Cerebellar cortex (tissue), 1 donor: ENCODE measurements around the gene WDR20.
"Not testable (repeated sequence)": the region's sequence is repeated elsewhere in the genome, so short reads cannot be mapped to it uniquely, and the experiment has no call there.

Source experiments
- DNase-seq: peaks from one replicate; pipeline ENCODE4 v3.0.0-alpha.2; 2015; ENCODE audit warnings: low spot score

Gene WDR20, protein sequence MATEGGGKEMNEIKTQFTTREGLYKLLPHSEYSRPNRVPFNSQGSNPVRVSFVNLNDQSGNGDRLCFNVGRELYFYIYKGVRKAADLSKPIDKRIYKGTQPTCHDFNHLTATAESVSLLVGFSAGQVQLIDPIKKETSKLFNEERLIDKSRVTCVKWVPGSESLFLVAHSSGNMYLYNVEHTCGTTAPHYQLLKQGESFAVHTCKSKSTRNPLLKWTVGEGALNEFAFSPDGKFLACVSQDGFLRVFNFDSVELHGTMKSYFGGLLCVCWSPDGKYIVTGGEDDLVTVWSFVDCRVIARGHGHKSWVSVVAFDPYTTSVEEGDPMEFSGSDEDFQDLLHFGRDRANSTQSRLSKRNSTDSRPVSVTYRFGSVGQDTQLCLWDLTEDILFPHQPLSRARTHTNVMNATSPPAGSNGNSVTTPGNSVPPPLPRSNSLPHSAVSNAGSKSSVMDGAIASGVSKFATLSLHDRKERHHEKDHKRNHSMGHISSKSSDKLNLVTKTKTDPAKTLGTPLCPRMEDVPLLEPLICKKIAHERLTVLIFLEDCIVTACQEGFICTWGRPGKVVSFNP

DNA sequence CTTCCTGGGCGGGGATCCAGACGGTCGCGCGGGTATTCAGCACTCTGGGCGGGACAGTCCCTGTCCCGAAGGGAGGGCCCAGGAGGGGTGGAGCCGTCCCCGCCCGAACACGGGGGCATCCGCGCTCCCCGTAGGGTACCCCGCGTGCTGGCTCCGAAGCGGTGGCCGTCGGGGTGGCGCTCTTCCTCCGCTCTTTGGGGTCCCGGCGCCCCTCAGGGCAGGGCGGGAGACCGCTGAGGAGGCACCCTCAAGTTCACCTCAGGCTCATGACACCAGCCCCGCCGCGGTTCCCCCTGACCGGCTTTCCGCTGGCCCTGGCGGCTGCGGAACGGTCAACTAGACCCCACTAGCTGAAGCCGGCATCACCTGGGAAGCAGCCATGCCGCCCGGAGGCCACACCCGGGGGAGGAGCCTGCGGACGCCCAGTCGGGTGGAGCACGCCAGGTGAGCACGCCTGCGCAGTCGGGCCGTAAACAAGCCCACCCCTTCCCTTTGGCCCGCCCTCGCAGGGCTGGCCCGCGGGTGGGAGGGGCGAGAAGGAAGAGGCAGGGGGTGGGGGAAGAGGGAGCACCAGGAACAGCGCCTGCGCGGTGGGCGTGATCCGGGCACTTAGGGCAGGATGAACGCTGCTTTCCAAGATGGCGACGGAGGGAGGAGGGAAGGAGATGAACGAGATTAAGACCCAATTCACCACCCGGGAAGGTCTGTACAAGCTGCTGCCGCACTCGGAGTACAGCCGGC is at the start of gene WDR20:
Gene WDR20 (plus strand): TSS at position 612 of the 741 bp plus-strand sequence. CDS start 27 bp downstream, at position 639.
- DNase-seq: peak; percentile 99

DNA sequence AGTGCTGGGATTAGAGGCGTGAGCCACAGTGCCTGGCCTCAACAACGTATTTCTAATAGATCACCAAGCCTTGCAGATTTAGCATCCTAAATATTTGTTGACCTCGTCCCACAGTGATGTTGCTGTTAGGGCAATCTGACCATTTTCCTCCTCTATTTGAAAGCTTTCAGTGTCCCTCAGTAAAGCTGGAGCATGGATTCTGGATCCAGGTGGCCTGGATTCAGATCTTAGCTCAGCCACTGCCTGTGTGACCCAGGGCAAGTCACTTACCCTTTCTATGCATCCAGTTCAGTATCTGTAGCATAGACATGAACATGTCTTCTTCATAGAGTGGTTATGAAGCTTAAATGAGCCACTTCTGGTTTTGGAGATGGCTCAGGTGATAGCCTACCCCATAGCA is 49.0 kb upstream of the WDR20 start:
- DNase-seq: no peak

DNA sequence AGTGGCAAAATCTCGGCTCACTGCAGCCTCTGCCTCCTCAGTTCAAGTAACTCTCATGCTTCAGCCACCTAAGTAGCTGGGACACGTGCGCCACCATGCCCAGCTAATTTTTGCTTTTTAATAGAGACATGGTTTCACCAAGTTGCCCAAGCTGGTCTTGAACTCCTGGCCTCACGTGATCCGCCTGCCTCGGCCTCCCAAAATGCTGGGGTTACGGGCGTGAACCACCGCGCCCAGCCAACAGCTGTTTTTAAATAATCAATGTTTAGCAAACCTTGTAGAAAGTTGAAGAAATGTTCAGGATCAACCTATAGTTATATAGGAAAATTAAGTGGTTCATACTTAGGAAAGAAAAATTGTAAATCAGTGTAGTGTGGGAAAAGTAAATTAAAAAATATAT is 46.9 kb upstream of the WDR20 start:
- DNase-seq: no peak

DNA sequence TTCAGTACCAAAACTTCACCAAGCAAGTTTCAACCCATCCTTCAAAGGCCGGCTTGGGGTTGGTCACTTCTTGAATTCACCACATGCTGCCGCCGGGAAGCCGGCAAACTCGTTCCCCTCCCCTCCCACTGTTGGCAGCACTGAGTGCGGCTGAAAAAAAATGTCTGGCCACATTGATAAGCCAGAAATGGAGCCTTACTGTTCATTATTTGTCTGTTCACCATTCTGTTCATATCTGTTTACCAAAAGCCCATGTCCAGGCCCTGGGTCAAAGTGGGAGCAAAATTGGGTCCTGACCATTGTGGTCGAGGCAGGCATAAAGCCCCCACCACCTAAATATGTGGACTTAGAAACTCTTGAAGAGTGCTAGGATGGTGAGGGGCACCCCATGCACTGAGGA is 45.6 kb upstream of the WDR20 start:
- no peak for DNase-seq

DNA sequence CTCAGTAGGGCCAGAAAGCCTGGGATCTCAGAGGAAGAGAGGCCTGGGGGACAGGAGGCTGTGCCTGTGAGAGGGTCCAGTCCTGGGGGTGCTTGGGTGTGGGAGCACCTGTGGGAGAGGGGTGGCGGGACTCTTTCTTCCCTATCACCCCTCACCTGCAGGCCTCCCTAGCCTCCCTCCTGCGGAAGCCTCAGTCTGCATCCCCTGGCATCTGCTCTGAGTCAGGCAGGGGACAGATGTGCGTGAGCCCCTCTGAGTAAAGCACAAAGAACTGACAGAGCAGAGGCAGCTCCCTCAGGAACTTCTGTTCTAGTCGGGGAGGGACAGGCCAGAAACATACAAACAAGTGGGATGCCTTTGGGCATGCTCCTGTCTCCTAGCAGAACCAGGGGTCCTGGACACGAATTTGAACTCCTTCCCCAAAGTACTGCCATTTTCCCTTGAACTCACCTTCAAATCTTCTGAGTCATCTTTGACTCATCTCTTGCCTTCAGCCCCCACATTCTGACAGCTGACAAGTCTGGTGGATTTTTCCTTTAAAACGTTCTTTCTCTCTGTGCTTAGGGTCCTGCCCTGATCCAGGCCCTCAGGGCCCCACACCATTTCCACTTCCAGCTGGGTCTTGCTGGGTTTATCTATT is 44.3 kb upstream of the WDR20 start:
- DNase-seq: no peak

DNA sequence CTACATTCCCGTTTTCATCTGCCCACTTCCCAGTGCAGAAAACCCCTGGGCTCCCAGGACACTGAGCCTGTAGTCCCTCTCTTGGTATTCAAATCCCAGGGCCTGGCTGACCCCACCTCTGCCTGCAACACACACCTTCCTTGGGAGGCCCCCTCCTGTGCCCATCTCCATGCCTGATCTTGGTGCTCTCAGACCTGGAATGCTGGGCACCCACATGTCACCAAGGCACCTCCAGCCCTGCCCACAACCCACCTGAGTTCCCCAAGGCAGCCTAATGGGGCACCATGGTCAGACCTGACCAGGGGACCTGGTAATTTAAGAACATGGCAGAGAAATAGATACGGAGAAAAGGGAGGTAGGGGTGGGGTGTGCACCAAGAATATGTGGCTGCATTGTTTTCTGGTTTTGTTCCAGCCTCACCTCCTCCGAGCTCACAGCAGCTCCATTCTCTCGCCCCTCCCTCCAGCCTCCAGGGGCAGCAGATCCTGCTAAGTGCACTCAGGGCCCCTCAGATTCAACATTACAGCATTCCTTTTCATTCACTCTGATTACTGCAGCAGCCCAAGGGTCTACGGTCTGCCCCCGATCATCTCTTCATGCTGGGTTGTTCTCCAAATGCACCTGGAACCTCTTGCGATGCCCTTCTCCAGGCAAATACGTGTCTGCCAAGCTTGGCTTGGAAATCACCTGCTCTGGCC is 43.7 kb upstream of the WDR20 start:
- DNase-seq: no peak

DNA sequence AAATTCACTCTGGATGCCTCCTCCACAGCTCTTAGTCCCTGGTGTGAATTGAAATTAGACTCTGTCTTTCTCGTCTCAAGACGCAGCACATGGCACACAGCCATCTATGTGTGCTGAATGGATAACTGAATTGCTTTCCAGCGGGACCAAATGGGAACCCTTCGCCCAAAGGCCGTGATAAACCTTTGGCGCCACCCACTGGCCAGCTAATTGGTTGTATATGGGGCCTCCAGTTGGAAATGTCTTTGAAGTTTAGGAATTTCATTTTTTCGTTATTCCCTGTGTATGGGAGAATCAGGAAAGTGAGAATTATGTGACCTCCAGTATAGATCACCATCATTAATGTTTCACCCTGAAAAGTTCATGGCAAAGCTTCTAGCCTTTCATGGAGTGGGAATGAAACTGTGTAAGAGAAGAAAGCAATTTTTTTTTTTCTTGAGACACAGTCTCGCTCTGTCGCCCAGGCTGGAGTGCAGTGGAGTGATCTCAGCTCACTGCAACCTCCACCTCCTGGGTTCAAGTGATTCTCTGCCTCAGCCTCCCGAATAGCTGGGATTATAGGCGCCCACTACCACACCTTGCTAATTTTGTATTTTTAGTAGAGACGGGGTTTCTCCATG is 43.0 kb upstream of the WDR20 start:
- peak; percentile 94 for DNase-seq

DNA sequence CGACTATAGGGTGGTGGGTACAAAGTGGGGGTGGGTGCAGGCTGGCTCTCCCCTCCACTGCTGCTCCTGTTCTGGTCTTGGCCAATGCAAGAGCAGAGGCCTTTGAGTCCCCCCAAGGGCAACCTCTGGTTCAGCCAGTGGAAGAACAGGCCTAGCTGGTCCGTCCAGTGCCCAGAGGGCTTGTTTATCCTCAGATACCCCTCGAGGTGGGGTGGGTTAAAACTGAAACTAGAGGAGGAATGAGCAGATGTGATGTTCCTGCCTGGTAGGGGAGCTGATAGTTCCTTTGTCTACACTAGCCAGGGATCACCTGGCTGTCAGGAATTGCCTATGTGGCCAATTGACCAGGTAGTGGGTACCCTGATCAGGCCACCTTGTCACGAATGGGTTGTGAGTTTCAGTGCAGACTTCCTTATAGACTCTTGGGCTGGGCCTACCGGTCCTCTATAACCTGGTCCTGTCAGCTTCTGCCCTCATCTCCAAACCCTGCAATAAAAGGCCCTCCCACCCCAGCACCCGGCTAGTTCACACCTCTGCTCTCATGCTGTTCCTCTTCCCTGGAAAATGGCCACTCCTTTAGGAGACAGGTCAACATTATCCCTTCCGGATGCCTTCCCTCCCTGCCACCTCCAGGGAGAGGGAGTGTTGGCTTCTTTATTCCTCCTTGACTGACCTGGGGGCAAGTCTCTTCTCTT is 42.1 kb upstream of the WDR20 start:
- no peak for DNase-seq

DNA sequence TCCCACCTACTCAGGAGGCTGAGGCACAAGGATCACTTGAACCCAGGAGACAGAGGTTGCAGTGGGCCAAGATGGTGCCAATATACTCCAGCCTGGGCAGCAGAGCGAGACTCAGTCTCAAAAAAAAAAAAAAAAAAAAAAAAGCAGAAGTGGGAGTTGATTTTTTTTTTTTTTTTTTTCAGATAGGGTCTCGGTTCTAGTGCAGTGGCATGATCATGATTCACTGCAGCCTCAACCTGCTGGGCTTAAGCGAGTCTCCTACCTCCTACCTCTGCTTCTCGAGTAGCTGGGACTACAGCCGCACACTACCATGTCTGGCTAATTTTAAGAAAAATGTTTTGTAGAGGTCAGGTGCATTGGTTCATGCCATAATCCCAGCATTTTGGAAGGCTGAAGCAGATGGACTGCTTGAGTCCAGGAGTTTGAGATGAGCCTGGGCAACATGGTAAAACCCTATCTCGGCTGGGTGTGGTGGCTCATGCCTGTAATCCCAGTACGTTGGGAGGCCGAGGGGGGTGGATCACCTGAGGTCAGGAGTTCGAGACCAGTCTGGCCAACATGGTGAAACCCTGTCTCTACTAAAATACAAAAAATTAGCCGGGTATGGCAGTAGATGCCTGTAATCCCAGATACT is 36.5 kb upstream of the WDR20 start:
- DNase-seq: no peak

DNA sequence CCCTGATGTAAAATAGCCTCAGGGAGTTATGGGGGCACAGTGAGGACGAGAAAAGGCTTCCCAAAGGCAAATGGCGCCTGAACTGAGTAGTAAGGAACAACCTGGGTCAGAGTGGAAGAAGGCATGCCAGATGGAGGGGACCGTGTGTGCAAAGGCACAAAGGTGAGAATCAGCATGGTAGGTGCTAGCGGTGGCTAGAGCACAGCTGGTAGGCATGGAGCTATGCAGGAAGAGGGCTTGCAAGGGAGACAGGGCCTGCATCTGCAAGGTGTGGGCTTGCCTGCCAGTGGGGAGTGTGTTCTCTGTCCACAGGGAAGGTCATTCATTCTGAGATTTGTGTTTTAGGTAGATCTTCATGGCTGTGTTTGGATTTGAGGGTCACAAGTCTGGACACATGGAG is 34.3 kb upstream of the WDR20 start:
- DNase-seq: no peak

DNA sequence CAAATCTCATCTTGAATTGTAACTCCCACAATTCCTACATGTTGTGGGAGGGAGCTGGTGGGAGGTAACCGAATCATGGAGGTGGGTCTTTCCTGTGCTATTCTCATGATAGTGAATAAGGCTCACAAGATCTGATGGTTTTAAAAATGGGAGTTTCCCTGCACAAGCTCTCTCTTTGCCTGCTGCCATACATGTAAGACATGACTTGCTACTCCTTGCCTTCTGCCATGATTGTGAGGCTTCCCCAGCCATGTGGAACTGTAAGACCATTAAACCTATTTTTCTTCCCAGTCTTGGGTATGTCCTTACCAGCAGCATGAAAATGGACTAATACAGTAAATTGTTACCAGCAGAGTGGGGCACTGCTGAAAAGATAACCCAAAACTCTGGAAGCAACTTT is 30.4 kb upstream of the WDR20 start:
- DNase-seq: not testable (repeated sequence)

DNA sequence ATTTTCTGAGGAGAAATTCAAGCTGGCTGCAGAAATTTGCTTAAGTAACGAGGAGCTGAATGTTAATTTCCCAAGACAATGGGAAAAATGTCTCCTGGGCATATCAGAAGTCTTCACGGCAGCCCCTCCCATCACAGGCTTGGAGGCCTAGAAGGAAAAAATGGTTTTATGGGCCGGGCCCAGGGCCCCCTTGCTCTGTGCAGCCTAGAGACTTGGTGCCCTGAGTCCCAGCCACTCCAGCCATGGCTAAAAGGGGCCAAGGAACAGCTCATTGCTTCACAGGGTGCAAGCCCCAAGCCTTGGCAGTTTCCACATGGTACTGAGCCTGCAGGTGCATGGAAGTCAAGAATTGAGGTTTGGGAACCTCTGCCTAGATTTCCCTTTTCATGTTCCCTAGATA is 28.6 kb upstream of the WDR20 start:
- DNase-seq: no peak

DNA sequence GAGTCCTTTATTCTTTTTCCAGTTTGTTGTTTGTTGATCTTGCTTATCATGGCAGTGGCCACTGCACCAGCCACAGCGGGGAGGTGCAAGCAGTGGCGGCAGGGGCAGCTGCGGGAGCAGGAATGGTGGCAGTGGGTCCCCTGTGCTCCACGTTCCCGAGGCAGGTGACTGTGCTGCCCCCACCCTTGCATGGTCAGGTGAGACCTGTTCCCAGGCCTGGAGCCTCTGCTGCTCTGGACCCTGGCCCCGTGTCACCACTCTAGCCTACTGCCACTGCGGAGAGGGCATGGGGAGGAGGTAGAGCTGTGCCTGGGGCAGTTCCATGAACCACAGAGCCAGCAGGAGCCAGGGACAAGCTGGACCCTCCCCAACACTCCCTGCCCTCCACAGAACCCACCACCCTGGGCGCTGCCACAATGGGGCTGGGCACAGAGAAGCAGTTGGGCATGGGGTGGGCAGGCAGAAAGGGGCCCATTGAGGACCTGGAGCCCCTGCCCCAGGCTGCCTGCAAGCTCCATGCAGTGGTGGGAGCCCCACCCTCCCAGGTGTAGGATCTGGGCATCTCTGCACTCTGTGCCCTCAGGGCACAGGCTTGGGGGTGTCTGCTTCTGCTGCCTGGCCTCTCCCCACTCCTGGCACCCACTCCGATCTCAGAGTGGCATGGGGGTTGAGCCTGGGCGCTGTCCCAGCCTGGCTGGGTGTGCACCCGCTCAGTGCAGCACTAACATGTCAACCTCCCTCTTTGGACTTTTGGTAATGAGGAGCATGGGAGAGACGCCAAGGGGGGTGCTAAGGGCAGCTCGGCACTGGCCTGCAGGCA is 23.1 kb upstream of the WDR20 start:
- DNase-seq: no peak

DNA sequence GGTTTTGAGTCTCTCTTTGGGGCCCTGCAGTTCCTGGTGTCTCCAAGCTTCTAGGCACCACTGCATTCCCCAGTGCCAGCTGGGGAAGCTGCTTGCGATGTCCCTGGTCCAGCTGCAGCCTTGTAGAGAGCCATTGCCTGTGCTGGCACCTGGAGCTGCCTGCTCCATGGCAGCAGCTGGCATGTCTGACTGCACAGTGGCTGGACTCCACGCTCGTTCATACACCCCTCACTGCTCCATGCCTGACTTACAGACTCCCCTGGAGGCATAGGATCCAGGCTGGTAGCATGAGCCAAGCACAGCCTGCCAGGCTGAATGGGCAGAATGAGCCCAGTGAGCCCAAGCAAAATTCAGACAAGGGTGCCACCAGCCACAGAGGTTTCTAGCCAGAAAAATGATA is 21.8 kb upstream of the WDR20 start:
- DNase-seq: no peak

DNA sequence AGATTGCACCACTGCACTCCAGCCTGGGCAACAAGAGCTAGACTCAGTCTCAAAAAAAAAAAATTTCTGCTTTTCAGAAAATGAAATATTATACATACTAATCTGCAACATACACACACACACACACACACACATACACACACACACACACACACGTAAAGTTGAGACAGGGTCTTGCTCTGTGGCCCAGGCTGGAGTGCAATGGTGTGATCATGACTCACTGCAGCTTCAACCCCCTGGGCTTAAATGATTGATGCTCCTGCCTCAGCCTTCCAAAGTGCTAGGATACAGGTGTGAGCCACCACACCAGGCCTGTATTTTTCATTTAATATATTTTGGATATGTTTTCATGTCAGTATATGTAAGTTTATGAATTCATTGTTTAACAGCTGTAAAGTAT is 18.8 kb upstream of the WDR20 start:
- no peak for DNase-seq

DNA sequence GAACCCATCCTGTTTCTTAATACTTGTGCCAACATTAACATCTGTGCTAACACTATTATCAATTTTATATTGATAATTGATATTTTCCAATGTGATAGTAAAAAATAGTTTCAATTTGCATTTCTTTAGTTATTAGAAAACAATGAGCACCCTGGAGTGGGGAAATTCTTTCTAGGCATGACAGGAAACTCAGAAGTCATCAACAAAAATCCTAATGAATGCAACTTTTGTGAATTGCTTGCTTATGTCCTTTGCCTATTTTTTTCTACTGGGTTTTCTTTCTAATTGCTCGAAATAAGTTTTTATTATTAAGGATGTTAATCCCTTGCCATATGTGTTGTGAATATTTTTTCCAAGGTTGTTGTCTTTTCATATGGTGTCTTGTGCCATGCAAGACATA is 18.1 kb upstream of the WDR20 start:
- no peak for DNase-seq

DNA sequence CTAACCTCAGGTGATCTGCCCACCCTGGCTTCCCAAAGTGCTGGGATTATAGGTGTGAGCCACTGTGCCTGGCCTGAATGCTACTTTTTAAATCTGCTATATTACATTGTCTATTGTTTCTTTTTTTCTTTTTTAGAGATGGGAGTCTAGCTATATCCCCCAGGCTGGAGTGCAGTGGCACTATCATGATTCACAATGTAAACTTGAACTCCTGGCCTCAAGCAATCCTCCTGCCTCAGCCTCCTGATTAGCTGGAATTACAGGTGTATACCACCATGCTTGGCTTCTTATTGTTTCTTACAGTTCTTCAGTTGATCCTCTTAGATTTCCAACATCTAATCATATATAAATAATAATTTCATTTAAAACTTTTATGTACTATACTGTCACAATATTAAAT is 15.3 kb upstream of the WDR20 start:
- no peak for DNase-seq

DNA sequence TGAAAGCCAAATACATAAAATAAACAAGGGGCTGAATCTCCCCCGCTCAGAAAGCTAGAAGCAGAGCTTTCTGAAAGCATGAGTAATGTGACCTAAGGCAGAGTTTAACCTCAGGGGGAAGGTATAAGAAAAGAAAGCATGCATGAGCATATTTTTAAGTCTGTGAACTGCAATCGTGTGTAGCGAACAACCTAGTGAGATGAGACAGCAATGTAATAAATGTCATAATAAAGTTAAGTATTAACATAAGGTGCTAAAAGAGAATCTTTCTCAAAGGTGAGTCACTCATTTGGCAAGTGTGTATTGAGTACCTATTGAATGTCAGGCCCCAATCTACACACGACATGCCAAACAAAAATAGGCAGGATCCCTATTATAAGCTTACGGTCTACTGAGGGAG is 14.2 kb upstream of the WDR20 start:
- DNase-seq: no peak

DNA sequence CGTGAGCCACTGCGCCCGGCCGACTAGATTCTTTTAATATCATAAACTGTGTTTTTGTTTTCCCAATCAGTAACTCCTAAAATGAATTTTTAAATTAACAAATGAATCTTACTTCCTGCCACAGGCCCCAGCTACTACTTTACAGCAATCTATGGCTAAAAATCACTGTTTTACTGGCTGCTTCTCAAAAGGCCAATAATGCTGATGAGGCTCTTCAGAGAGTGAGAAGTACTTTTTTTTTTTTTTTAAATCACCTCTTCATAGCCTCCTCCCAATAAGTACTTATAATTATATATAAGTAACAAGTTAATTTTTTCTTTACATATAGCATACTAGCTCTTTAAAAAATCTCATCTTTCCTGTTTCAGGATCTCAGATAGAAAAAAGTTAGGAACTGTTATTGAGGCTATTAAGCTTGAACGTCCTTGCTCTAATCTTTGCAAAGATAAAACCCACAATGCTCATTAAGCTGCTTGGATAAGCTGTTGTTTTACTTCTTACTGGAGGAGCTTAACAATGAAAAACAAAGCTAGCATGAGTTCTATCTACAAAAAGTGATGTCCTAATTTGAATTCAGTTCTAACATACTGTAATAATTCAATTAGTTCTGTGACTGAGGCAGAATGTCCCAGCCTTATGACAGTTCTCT is 12.8 kb upstream of the WDR20 start:
- no peak for DNase-seq
